ENCODE measurements around the gene SCO1.
A peak's percentile ranks its signal among the peaks of the same experiment; 100 is the strongest.
"Not testable (repeated sequence)": the region's sequence is repeated elsewhere in the genome, so short reads cannot be mapped to it uniquely, and the experiment has no call there.

SCO1 gene

DNA sequence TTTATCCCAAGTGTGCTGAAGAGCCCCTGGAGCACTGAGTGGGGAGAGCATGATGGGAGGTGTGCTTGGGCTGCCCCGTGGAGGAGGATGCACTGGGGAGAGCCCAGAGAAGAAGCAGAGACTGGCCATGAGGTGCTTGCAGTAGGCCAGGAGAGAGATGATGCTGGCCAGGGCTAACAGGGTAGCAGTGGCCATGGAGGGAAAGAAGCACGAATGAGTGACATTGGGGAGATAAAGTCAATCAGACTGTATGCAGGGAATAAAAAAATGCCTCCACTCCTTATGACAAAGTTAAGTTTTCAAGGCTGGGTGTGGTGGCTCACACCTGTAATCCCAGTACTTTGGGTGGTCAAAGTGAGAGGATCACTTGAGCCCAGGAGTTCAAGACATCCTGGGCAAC lies 37.9 kb upstream of the SCO1 start:
- no peak for TF ChIP-seq EZH2phosphoT487 (IDR thresholded peaks at IDR 0.05; ENCODE audit: low read depth)
- TF ChIP-seq, protein P1, sequence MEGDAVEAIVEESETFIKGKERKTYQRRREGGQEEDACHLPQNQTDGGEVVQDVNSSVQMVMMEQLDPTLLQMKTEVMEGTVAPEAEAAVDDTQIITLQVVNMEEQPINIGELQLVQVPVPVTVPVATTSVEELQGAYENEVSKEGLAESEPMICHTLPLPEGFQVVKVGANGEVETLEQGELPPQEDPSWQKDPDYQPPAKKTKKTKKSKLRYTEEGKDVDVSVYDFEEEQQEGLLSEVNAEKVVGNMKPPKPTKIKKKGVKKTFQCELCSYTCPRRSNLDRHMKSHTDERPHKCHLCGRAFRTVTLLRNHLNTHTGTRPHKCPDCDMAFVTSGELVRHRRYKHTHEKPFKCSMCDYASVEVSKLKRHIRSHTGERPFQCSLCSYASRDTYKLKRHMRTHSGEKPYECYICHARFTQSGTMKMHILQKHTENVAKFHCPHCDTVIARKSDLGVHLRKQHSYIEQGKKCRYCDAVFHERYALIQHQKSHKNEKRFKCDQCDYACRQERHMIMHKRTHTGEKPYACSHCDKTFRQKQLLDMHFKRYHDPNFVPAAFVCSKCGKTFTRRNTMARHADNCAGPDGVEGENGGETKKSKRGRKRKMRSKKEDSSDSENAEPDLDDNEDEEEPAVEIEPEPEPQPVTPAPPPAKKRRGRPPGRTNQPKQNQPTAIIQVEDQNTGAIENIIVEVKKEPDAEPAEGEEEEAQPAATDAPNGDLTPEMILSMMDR (IDR thresholded peaks at IDR 0.05; ENCODE audit: low read depth, low read length), result no peak
- H3K36me3 ChIP-seq (replicated peaks; ENCODE audit: low read depth, low read length), result no peaks in the 10 kb centered on the region
- H3K9ac ChIP-seq (ENCODE audit: low read length), result no peak overlapping the region
- no peak overlapping the region for H3K27ac ChIP-seq (ENCODE audit: low read length)
- H3K27me3 ChIP-seq (ENCODE audit: low read depth, low read length), result no peaks in the 10 kb centered on the region
- no peaks in the 10 kb centered on the region for H3K9me3 ChIP-seq (ENCODE audit: insufficient read depth, low read length)
- H4K20me1 ChIP-seq (ENCODE audit: insufficient read depth, low read length), result no peaks in the 10 kb centered on the region
- no peak overlapping the region for H3K4me2 ChIP-seq (ENCODE audit: low read length)
- H3K4me3 ChIP-seq (ENCODE audit: low read length), result no peak overlapping the region
- no peaks in the 10 kb centered on the region for H3K4me1 ChIP-seq (ENCODE audit: low read length)
- H3K79me2 ChIP-seq (ENCODE audit: low read length), result no peaks in the 10 kb centered on the region
- H2AFZ ChIP-seq (ENCODE audit: low read depth, low read length), result no peak overlapping the region

GRCh38 chr17:10733666-10734065 lies 36.3 kb upstream of the SCO1 start:
- no peaks in the 10 kb centered on the region for H3K79me2 ChIP-seq (ENCODE audit: low read length)
- no peaks in the 10 kb centered on the region for H3K9me3 ChIP-seq (ENCODE audit: insufficient read depth, low read length)
- no peak overlapping the region for H3K4me2 ChIP-seq (ENCODE audit: low read length)
- no peak overlapping the region for H3K4me3 ChIP-seq (ENCODE audit: low read length)
- H3K9ac ChIP-seq (ENCODE audit: low read length), result no peak overlapping the region
- H2AFZ ChIP-seq (ENCODE audit: low read depth, low read length), result no peak overlapping the region
- H3K27me3 ChIP-seq (ENCODE audit: low read depth, low read length), result no peaks in the 10 kb centered on the region
- no peaks in the 10 kb centered on the region for H3K4me1 ChIP-seq (ENCODE audit: low read length)
- no peak overlapping the region for H3K27ac ChIP-seq (ENCODE audit: low read length)
- no peaks in the 10 kb centered on the region for H3K36me3 ChIP-seq (replicated peaks; ENCODE audit: low read depth, low read length)
- no peaks in the 10 kb centered on the region for H4K20me1 ChIP-seq (ENCODE audit: insufficient read depth, low read length)
- no peak for TF ChIP-seq EZH2phosphoT487 (IDR thresholded peaks at IDR 0.05; ENCODE audit: low read depth)

DNA sequence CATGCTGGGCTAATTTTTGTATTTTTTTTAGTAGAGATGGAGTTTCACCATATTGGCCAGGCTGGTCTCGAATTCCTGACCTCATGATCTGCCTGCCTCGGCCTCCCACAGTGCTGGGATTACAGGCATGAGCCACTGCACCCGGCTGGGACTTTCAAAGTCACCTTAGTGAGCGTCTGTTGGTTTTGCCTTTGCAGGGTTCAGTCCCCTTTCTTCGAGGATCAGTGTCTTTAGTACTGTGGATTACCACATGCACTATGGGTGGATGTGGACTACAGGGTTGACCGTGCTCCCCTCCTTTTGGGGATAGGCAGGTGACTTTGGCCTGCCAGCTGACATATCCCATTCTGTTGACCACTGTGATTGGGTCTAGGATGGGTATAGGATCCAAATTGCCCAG lies 34.8 kb upstream of the SCO1 start:
- H2AFZ ChIP-seq (ENCODE audit: low read depth, low read length); H3K4me3 ChIP-seq (ENCODE audit: low read length); H4K20me1 ChIP-seq (ENCODE audit: insufficient read depth, low read length); H3K9me3 ChIP-seq (ENCODE audit: insufficient read depth, low read length); H3K27ac ChIP-seq (ENCODE audit: low read length); H3K79me2 ChIP-seq (ENCODE audit: low read length); H3K9ac ChIP-seq (ENCODE audit: low read length); H3K4me2 ChIP-seq (ENCODE audit: low read length); H3K27me3 ChIP-seq (ENCODE audit: low read depth, low read length); H3K36me3 ChIP-seq (replicated peaks; ENCODE audit: low read depth, low read length); H3K4me1 ChIP-seq (ENCODE audit: low read length): not testable (repeated sequence)

DNA sequence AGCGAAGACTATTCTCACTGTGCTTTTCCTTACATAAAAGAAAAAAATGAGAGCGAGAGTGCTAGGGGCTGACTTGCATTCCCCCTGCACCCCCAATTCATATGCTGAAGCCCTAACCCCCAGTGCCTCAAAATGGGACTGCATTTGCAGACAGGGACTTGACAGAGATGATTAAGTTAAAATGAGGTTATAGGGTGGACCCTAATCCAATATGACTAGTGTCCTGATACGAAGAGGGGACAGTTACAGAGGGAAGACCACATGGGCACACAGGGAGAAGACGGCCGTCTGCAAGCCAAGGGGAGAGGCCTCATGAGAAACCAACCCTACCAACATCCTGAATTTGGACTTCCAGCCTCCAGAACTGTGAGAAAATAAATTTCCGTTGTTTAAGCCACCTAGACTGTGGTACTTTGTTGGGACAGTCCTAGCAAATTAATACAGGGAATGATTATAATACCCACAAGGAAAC lies 34.1 kb upstream of the SCO1 start:
- H3K9me3 ChIP-seq (ENCODE audit: insufficient read depth, low read length), result no peaks in the 10 kb centered on the region
- H3K79me2 ChIP-seq (ENCODE audit: low read length), result no peaks in the 10 kb centered on the region
- H3K27me3 ChIP-seq (ENCODE audit: low read depth, low read length), result no peaks in the 10 kb centered on the region
- H3K4me1 ChIP-seq (ENCODE audit: low read length), result no peaks in the 10 kb centered on the region
- H3K4me2 ChIP-seq (ENCODE audit: low read length), result no peak overlapping the region
- no peaks in the 10 kb centered on the region for H3K36me3 ChIP-seq (replicated peaks; ENCODE audit: low read depth, low read length)
- no peak overlapping the region for H2AFZ ChIP-seq (ENCODE audit: low read depth, low read length)
- H3K9ac ChIP-seq (ENCODE audit: low read length), result no peak overlapping the region
- no peak overlapping the region for H3K27ac ChIP-seq (ENCODE audit: low read length)
- TF ChIP-seq EZH2phosphoT487 (IDR thresholded peaks at IDR 0.05; ENCODE audit: low read depth), result no peak
- TF ChIP-seq, protein P1 (IDR thresholded peaks at IDR 0.05; ENCODE audit: low read depth, low read length), result no peak
- H3K4me3 ChIP-seq (ENCODE audit: low read length), result no peak overlapping the region
- H4K20me1 ChIP-seq (ENCODE audit: insufficient read depth, low read length), result no peaks in the 10 kb centered on the region

GRCh38 chr17:10730247-10730646 lies 32.9 kb upstream of the SCO1 start:
- H3K36me3 ChIP-seq (replicated peaks; ENCODE audit: low read depth, low read length); H2AFZ ChIP-seq (ENCODE audit: low read depth, low read length); H4K20me1 ChIP-seq (ENCODE audit: insufficient read depth, low read length); H3K9ac ChIP-seq (ENCODE audit: low read length); H3K79me2 ChIP-seq (ENCODE audit: low read length); H3K9me3 ChIP-seq (ENCODE audit: insufficient read depth, low read length); H3K4me1 ChIP-seq (ENCODE audit: low read length); H3K27me3 ChIP-seq (ENCODE audit: low read depth, low read length); H3K27ac ChIP-seq (ENCODE audit: low read length): not testable (repeated sequence)
- Histone ChIP-seq H3K4me2 (ENCODE audit: low read length) (peak overlapping the region; percentile 39; the same call in 1 of the 2 replicates), H3K4me3 (ENCODE audit: low read length) (peak overlapping the region; percentile 71)

Measured in OCI-LY3 (cell line).